IPS DF 19.7 (cell line): ENCODE measurements around the gene TMEM107.

Experiments used
- DNase-seq: peaks from one replicate; pipeline ENCODE4 v3.0.0-alpha.2; 2013; ENCODE audit warnings: low read depth, low spot score

TMEM107 gene

DNA sequence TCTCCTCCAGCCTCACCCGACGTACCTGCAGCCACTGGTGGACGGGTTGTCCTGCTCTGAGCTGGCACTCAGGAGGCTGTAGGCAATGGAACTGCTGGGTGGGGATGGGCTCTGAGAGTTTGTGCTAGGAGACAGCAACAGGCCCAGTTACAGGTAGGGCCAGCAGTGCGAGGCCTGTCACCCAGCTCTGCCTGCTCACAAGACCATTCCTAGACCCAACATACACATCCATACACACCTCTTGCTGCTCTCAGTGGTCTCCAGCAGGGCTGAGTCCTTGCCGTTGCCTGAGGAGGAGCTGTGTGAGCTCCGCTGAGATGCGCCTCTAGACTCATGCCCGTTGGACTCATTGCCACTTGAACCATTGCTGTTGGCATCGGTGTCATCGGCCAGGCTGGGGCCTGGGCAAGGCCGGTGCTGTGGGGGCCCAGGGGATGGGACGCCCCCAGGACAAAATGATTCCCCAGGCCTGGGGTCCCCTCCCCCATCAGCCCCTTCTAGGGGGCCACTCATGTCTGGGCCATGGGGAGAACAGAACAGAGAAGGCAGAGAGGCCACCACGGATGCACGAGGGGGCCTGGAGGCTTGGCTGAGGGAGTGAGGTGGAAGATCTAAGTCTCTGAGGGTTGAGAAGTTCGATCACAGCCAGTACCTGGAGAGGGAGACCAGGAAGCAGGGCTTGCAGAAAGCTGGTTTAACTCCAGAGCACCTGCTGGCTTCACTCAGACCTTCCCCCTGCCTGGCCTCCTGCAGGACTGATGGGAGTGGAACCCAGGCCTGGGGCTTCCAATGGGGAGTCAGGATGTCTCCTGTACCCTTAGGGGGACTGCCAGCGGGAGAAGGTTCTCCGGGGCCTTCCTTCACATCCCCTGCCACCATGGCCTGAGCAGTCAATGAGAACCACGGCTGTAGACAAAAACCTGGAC is 25.7 kb downstream of the TMEM107 start:
- no peak for DNase-seq

GRCh38 chr17:8149419-8150193 is 26.6 kb downstream of the TMEM107 start:
- no peak for DNase-seq

DNA sequence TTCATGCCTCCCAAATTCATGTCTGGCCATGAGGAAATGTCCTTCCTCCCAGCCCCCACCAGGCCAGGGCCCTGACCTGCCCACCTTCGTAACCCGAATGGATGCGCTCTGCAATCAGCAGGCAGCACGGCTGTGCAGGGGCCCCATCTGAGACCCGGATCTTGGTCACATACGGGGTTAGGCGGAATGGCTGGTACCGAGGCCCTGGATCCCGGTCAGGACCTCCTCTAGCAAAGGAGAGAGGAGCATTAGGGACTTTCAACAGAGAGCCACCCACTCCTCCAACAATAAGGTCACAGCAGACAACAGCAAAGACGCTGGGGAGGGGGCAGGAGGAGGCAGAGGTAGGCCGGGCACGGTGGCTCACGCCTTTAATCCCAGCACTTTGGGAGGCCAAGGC is 27.6 kb downstream of the TMEM107 start:
- no peak for DNase-seq

- no peak for DNase-seq
Observed at GRCh38 chr17:8147805-8148404, 28.3 kb downstream of the TMEM107 start.

DNA sequence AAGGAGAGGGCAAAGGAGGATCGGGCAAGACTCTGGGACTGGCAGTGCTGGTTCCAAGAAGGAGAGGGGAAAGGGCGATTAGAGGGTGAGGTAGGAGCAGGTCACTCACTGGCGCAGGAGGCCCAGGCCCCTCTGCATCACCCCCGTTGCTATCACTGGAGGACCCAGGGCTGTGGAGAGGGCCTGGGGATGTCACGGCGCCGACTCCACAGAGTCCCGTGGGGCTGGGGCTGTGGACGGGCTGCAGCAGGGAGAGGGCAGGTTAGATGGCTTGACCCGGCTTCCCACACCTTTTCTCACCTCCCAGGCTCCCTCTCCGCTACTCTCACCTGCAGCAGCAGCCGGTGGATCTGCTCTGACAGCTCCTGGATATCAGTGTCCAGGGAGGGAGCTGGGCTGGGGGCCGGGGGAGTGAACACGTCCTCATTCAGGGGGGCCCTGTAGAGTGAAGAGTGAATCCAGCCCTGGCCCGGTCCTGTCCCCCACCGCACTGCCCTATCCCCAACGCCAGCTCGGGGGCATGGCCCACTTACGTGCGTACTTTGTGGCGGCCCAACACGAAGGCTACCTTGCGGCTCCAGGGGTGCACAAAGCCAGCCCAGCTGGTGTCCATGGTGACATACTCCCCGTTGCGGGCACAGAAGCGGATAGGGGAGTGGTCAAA is 28.9 kb downstream of the TMEM107 start:
- no peak for DNase-seq

- DNase-seq, result no peak
Observed at GRCh38 chr17:8146381-8147140, 29.6 kb downstream of the TMEM107 start.

DNA sequence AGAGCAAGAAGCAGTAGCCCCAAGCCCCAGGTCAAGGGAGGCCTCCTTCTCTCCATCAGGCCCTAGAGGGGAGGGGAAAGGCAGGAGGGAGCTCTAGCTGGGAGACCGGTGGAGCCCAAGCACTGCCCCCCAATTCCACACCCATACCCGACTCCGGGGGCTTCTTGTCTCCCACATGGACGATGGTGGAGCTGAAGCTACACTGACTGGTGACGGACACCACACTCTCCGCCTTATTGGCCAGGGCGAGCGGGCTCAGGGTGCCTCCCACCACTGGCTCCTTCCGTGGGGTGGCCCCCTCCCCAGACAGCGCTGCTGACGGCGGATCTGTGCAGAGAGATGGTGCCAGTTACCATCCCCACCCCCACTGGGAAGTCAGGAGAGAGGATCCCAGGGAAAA is 30.4 kb downstream of the TMEM107 start:
- DNase-seq, result no peak

DNA sequence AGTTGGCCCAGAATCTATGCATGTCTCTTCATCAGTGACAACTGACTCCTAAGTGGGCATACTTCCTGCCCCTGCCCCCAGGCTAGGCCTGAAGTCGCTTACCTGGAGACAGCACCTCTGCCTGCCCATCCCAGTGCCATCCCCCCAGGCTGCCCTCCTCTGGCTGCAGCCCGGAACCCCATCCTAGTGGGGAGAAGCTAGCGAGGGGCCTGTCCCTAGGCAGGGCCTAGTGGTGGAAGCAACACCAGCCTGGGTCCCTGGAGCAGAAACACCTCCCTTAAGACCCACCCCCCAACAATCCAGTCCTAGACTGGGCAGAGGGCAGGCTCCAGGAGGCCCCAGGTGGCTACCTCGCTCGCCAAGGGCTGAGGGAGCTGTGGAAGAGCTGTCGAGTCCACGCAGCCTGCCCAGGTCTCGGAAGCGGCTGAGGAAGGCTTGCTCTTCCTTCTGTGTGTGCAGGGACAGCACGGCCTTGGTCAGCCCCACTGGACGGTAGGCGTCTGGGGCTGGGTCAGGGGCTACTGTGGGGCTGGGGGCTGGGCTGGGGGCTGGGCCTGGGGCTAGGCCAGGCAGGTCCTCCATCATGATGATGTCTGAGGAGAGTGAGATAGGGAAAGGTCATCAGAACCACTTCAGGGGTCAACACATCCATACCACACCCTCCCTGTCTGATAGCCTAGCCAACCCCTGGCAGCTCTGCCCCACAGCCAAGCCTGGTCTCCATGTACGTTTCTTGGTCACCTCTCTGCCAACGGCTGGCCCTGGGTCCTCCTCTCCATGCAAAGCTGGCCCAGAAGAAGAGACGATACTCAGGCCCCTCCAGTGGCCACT is 31.6 kb downstream of the TMEM107 start:
- no peak for DNase-seq

DNA sequence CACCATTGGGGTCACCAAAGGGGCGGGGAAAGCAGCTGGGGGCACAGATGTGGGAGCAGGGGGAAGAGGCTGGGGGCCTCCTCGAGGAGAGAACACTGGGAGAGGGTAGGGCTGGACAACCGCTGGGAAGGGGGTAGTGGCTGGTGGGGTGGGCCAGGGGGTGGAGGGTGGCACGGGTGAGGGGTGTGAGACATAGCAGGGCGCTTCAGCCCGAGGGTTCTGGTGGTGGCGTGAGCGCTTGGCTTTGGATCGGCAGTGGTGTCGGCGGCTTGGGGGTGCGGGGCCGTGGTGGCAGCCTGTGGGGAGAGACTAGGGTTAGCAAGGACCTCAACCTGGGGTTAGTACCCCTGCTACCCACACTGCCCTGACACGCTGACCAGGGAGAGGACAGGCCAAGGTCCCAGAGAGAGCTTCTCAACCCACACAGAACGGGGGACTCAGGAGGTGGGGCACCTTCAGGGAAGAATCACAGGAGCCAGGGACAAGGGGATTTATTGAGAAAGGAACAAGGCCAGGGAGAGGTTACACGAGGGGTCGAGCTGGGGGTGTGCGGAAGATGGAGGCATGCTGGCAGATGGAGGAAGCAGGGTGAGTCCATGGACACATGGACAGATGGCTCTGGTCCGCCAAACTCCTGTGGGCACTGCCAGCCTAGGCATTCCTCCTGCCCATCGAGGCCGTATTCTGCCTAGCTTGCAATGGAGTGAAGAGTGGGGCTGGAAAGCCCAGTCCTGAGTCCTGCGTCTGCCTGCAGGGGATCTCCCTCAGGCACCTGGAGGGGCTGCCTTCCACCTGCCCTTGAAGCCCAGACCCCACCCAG is 32.4 kb downstream of the TMEM107 start:
- DNase-seq, result no peak

DNA sequence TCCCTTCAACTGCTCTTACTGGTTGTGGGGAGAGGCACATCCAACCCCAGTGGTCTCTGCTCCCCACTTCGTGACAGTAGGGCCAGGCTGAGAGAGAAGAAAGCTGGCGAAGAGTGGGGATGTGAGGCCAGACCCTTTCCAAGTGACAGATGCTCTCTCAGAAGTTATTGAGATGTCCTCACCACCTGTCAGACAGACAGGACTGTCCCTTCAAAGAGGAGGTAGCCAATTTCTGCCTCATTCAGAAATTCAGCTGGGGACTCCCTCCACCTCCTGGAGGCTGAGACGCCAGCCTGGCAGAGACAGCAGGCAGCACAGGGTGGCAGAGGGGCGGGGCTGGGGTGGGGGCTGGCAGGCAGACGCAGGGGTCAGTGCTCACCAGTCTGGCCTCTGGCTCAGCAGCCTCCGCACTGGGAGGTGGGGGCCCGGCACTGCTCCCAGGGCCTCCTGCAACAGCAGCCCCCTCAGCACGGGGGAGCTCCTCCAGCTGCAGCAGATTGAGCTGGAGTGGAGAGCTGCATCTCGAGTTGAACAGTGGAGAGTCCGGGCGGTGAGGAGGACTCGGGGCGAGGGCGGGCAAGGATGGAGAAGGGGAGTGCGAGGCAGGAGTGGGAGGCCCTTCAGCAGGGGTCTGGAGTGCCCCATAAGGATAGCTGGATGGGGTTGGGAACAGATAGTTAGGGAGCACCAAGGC is 33.1 kb downstream of the TMEM107 start:
- DNase-seq, result no peak

DNA sequence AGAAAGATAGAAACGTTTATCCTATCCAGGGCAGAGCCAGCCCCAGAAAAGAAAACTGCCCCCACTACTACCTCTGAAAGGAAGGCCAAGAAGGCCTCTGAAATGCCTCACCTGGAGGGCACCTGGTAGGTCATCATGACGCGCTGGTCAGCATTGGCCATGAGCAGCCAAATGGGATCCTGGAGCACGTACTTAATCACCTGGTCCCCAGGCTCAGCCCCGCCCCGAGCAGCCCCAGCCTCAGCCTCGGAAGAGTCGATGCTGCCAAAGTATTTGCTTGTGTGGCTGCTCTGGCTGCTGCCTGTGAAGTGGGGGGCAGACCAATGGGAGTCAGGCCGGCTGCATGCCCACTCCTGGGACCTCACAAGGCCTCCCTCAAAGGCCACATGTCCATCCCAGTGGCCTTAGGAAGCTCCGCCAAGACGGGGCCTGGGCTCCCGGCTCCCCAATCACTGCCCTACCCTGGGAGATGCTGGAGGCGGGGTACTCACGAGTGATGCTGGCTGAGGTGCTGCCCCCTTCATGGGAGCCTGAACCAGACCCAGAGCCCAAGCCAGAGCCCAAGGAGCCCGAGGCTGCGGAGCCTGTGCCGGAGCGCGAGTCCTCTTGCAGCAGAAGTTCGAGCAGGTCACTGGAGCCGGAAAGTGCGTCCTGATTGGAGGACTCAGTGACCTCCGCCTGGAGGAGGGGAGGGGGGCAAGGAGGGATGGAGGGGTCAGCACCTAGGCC is 33.9 kb downstream of the TMEM107 start:
- DNase-seq, result no peak

GRCh38 chr17:8141741-8142140 is 34.4 kb downstream of the TMEM107 start:
- no peak for DNase-seq

DNA sequence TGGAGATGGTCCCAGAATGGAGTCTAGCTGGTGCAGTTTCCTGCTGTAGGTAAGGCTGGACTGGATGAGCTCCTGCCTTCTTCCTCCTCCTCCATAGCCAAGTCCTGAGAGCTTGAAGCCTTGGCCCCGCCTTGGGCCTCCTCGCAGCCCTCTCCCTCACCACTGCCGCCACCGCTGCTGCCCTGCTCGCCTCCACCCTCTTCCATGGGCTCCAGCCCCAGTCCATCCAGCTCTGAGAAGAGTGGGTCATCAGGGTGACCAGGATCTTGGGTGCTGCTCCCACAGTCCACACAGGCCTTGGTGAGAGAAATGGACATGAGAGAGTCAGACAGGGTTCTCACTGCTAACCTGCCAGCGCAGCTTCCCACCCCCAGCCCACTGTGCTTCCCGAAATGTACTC is 35.1 kb downstream of the TMEM107 start:
- no peak for DNase-seq

DNA sequence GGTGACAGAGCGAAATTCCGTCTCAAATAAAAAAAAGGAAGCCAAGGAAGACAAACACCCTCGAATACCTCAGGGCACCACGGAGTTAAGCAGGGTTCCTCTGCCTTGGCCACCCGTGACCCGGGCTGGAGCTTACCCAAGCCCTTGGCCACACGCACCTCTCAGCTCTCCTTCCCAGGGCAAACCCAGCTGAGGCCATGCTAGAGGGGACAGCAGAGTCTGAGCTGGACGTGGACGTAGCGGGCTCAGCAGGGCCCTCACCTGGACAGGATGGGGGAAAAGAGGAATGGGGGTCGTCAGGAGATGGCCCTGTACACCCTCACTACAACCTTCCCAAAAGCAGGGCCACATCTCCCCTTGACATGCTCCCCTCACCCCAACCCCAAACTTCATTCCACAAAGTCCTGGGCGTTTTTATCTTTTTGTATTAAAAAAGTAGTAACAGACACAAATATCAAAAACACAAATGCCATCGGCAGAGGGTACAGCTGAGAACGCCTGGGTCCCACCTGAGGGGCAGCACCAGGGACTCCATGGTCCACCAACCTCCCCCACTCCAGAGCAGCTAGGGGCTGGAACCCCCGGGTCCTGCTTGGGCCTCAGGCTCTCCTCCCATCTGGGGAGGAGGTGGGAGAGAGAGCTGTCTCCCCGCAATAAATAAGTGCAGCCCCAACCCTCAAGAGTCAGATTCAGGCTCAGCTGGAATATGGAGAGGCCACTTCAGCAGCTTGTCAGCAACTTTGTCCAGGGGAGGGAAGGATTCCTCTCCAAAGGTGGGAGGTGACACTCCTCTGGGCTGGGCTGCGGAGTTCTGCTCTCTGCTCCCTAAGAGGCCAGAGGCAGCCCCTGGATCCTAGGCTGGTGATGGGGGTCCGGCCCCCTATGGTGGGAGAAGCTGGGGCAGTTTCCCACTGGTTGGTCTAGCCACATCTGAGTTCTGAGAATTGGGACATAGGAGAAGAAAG is 35.8 kb downstream of the TMEM107 start:
- no peak for DNase-seq

GRCh38 chr17:8138672-8139371 is 37.4 kb downstream of the TMEM107 start:
- no peak for DNase-seq

DNA sequence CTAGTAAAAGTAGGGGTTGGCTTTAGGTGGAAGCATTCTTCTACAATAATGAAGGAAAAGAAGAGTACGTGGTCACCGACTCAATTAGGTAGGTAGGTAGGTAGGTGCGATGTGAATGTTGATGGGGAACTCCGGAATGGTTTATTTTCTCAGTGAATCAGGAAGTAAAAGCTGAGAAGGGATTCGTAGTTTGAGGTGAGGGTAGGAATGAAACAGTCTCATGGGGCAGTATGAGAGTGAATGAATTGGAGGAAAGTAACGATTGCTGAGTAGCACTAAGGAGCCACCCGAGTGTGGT is 37.9 kb downstream of the TMEM107 start:
- no peak for DNase-seq
